DOHH2 (cell line): ENCODE measurements around the gene ADIPOR2.

Experiments
- EZH2phosphoT487 ChIP-seq: fragments of 200-600 bp; sonication (generic); IDR thresholded peaks from 2 replicates; pipeline ENCODE4 v1.6.1; 2017; ENCODE audit warnings: borderline replicate concordance, mild to moderate bottlenecking, antibody characterized with exemption, low read length, moderate library complexity, mixed read lengths
- TF ChIP-seq, protein P1 (sequence below): fragments of 200-600 bp; sonication (generic); IDR thresholded peaks from one replicate; pipeline ENCODE4 v1.5.1; 2014; ENCODE audit warnings: antibody characterized with exemption, mild to moderate bottlenecking, low read depth, low read length; ENCODE audit not compliant: poor library complexity, severe bottlenecking

DNA sequence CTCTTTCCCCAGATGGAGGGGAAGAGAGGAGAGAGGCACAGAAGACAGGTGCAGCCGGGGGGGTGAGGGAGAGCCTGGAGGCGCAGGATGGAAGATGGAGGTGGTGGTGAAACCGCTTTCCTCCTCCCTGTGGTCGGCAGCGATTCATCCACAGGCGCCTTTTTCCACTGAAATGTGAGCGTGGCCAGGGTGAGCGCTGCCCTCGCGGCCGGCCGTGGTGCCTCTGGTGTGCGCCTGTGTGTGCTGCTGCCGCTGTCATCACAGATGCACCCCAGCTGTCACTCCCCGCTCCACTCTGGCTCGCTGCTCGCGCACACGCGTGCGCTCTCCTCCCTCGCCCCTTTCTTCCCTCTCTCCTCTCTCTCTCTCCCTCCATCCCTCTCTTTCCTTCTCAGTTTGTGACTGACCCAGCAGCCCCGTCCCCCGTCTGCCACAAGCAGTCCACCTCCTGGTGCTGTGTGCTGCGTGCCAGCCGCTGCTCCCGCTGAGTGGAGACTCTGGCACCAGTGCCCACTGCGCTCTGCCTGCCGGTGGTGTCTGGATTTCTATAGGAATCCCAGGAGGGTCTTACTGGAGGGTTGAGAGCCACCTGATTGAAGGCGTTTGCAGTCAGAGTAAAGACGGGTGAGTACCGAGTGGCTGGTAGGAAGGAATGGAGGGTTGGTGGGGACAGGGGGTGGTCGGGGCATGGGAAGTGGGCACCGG is 129.5 kb downstream of the ADIPOR2 start, which contains the start of gene LRTM2:
- TF ChIP-seq, protein P1, sequence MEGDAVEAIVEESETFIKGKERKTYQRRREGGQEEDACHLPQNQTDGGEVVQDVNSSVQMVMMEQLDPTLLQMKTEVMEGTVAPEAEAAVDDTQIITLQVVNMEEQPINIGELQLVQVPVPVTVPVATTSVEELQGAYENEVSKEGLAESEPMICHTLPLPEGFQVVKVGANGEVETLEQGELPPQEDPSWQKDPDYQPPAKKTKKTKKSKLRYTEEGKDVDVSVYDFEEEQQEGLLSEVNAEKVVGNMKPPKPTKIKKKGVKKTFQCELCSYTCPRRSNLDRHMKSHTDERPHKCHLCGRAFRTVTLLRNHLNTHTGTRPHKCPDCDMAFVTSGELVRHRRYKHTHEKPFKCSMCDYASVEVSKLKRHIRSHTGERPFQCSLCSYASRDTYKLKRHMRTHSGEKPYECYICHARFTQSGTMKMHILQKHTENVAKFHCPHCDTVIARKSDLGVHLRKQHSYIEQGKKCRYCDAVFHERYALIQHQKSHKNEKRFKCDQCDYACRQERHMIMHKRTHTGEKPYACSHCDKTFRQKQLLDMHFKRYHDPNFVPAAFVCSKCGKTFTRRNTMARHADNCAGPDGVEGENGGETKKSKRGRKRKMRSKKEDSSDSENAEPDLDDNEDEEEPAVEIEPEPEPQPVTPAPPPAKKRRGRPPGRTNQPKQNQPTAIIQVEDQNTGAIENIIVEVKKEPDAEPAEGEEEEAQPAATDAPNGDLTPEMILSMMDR: no peak
- no peak for TF ChIP-seq EZH2phosphoT487
